Brain pericyte (primary cell): ENCODE results near the gene PALLD.

Experiments
- DNase-seq: peaks from one replicate; pipeline ENCODE4 v3.0.0-alpha.2; 2012; ENCODE audit warnings: low read depth, low spot score

Gene PALLD

DNA sequence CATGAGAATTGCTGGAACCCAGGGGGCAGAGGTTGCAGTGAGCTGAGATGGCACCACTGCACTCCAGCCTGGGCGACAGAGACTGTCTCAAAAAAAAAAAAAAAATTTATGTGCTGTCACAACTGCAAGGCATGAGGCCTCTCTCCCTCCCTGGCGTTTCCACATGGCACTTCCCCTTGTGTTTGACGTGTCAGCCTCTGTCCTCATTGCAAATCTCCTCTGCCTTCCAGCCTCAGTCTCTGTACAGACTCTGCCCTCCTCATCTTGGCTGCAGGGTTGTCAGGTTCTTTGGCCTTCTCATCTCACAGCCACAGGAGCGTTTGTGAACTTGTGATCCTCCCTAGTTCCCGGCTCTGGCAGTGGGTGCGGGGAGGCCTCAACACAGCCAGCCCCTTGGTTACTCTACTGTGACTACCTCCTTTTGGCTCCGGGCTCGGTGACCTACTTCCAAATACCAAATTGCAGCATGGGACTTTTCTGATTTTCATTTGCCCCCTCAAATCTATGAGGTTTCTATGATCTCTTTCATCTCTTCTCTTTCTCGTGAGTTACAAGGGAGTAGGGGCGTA lies 263.2 kb downstream of the PALLD start:
- no peak for DNase-seq

GRCh38 chr4:168761066-168761465 lies 264.2 kb downstream of the PALLD start:
- no peak for DNase-seq

- DNase-seq: no peak
Observed at GRCh38 chr4:168765322-168765721, 268.5 kb downstream of the PALLD start.

DNA sequence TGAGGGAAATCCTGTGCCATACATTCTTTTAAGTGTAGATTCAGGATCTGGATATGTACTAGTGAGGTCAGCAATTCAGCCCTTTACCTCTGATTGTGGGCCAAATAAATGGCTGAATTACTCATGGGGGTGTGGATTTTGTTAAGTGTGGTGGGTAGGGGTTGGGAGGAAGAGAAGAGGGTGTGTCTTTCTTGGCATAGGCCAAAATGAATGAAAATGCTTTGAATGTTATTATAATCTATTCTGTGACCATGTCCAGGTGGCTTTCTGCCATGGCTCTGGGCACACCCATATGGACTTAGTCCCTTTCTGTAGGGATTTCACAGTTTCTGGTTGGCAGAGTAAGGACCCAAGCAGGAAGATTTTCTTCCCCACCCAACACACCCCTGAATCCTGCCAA lies 268.9 kb downstream of the PALLD start:
- no peak for DNase-seq

- DNase-seq: no peak
Observed at GRCh38 chr4:168766604-168767316, 269.9 kb downstream of the PALLD start.

DNA sequence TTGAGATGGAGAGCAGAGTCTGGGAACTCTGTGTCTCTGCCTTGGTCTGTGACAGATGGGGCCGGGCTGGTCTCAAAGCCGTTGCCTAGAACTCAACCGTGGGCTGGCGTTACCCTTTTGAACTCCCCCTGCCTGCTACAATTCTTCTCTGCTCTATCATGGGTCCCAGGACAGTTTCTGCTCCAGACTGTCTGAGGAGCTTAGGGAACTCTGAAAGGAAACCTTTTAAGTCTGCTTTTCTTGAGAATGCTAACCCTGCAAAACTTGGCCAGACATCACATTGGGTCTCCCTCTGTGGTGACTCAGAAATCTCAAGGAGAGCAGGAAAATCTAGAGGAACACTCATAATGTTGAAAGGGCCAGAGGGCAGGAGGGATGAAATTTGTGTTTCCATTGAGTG lies 272.6 kb downstream of the PALLD start:
- DNase-seq: peak; percentile 51

GRCh38 chr4:168769837-168770236 lies 273.0 kb downstream of the PALLD start:
- no peak for DNase-seq

- no peak for DNase-seq
Observed at GRCh38 chr4:168771251-168771650, 274.4 kb downstream of the PALLD start.

GRCh38 chr4:168773388-168774195 lies 276.7 kb downstream of the PALLD start:
- no peak for DNase-seq

GRCh38 chr4:168776382-168776781 lies 279.5 kb downstream of the PALLD start:
- no peak for DNase-seq

DNA sequence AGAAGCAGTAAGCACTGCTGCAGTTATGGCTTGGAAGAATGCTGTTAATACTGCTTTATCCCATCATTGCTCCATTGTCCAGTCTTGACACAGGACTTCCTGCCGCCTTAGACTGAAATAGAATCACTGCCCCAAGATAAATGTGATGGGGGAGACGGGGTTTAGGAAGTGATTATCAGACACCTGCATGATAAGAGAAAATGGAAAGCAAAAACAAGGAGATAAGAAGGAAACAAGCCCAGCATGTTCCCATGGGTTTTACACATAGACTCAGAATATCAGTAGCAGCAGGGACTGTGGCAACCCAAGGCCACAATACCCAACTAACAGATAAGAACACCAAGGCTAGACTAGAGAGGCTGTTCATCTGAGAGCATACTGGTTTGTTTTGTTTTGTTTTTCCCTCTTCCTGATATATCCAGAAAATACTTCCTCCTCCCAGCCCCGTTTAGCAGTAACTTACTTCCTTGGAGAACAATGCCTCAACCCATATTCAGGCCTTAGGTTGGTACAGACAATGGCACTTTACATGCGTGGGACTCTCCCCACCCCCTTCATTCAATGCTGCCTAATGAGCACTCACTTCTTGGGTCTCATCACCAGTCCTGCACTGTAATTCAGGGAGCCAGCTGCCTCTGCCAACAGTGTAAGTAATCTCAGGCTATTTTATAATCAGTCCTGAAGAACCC lies 280.6 kb downstream of the PALLD start:
- DNase-seq: no peak

GRCh38 chr4:168781341-168781740 lies 284.5 kb downstream of the PALLD start:
- no peak for DNase-seq

DNA sequence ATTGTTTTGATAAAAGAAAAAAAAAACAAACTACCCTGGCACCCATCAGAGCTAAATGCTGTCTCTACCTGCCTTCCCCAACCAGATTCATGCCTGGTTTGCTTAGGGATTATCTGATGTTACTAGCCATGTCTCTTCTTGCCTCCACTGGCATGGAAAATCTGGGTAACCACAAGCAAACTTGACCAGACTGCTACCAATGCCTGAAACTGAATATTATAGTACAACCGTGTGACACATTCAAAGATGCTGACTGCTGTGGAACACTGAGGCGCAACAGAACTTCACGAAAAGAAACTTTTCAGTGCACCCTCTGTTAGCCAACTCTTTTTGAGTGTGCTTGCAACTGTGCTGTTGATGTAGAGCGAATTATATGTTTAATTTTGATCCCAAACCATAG lies 285.1 kb downstream of the PALLD start:
- no peak for DNase-seq

- no peak for DNase-seq
Observed at GRCh38 chr4:168782439-168782838, 285.6 kb downstream of the PALLD start.

DNA sequence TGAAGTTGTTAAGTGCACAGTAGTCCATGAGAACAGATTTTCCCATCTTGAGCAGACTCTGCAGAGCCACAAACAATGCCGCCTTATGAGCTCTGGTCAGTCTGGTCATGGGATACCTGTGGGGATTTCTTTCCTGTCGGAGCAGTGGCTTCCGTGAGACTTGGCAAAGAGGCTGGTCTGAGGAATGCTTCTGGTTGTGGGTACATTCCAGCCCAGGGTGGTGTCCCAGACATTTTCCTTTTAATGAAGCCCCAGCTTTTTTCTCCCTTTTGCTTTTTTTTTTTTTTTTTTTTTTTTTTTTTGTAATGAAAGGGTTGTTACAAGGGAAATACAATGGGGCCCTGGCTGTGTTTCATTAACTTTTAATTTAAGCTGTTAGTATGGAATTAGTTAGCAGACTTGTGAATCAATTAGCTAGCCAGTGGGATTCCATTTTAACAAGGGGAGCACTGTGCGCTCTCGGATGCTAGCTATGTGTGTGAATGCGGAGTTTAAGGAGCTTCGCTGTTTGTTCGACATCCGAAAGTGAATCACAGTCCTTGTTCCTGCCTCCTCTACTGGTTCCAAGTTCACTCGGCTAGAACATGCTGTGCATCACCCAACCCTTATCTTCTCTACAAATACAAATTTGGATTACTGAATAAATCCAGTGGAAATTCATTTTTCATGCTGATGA lies 288.1 kb downstream of the PALLD start:
- DNase-seq: no peak

- no peak for DNase-seq
Observed at GRCh38 chr4:168787334-168787733, 290.5 kb downstream of the PALLD start.

DNA sequence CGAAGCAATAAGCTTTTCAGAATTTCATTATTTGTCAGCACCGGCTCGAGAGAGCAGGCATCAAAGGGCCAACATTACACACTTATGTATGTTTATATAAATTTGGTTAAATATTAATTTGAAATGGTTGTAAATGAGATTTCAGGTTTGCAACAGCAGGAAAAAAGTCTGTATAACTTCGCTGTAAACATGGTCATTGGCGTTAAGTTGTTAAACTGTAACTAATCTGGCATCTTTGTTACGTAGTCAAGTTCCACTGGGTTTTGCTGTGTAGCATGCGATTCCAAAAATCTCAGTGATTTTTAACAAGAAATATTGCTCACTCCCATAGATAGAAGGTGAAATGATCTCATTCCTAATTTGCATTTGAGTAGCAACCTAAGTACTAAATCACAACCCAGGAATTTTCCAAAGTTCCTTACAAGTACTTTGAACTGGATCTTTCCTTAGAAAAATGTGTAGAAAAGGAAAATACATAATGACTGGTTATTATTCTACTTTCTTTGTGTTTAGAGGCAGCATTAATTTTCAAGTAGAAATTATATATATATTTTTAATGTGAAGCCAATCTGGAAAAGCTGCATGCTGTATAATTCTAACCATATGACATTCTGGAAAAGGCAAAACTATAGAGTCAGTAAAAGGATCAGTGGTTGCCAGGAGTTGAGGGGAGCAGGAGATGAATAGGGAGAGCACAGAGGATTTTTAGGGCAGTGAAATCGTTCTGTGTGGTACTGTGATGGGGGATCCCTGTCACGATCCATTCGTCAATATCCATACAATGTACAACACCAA lies 291.1 kb downstream of the PALLD start:
- DNase-seq: no peak

DNA sequence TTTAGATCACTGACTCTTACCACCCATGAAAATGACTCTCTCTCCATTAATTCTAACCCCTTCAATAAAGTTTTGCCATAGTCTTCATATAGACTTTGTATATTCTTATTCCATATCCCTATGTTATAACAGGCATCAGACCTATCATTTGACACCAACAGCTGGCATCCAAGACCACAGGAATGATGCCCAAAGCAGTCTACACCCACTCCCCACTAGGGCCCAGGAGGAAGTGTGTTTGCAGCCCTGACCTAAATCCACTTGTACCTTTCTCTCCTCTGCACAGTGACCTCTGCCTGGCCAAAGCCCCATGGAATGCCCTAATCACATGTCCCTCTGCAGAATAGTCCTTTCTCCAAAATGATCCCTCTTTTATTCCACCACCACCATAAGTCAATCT lies 294.0 kb downstream of the PALLD start:
- DNase-seq: no peak

- DNase-seq: no peak
Observed at GRCh38 chr4:168791376-168791775, 294.5 kb downstream of the PALLD start.

GRCh38 chr4:168793542-168793941 lies 296.7 kb downstream of the PALLD start:
- no peak for DNase-seq
